DND-41 (cell line): ENCODE results near the gene DLK1.

Experiments
- ATAC-seq: fragments of 200-7000 bp; cut with Tn5 transposase; 3 replicates; pipeline ENCODE4 v1.9.1; 2021; ENCODE audit warnings: low read depth; ENCODE audit not compliant: insufficient read depth
- DNase-seq: peaks from one replicate; pipeline ENCODE4 v3.0.0-alpha.2; 2020
- H2AFZ ChIP-seq: 2 replicates; pipeline ENCODE4 v1.6.0; 2012; ENCODE audit warnings: low read depth, low read length
- H3K27ac ChIP-seq: 2 replicates; pipeline ENCODE4 v1.5.1; 2012; ENCODE audit warnings: low read length, inconsistent platforms
- H3K27me3 ChIP-seq: fragments of 200-600 bp; sonication (generic); 2 replicates; pipeline ENCODE4 v1.6.0; 2012; ENCODE audit warnings: low read length, mild to moderate bottlenecking, inconsistent platforms; ENCODE audit not compliant: insufficient read depth, poor library complexity
- H3K36me3 ChIP-seq: 2 replicates; pipeline ENCODE4 v1.5.1; 2012; ENCODE audit warnings: low read length, inconsistent platforms; ENCODE audit not compliant: insufficient read depth
- H3K4me1 ChIP-seq: 2 replicates; pipeline ENCODE4 v1.5.1; 2012; ENCODE audit warnings: mild to moderate bottlenecking, low read length; ENCODE audit not compliant: insufficient read depth
- H3K4me2 ChIP-seq: 2 replicates; pipeline ENCODE4 v1.6.0; 2012; ENCODE audit warnings: mild to moderate bottlenecking, moderate library complexity, low read length, inconsistent platforms; ENCODE audit not compliant: insufficient read depth
- H3K4me3 ChIP-seq, 2 experiments: fragments of 200-600 bp in 1 of 2; shearing (Covaris generic) in 1 of 2; 2 replicates each; pipeline ENCODE4 v1.5.1; 2012 to 2016; ENCODE audit warnings: inconsistent platforms in 2 of 2, low read length in 2 of 2, mild to moderate bottlenecking in 2 of 2, low read depth in 1 of 2, moderate library complexity in 1 of 2
- H3K79me2 ChIP-seq: 2 replicates; pipeline ENCODE4 v1.6.0; 2012; ENCODE audit warnings: low read length, inconsistent platforms; ENCODE audit not compliant: insufficient read depth
- H3K9ac ChIP-seq: 2 replicates; pipeline ENCODE4 v1.6.0; 2012; ENCODE audit warnings: low read depth, mild to moderate bottlenecking, inconsistent platforms, low read length, moderate library complexity
- H3K9me3 ChIP-seq: 2 replicates; pipeline ENCODE4 v1.5.1; 2012; ENCODE audit warnings: low read length, moderate library complexity, mild to moderate bottlenecking, inconsistent platforms; ENCODE audit not compliant: insufficient read depth, severe bottlenecking
- H4K20me1 ChIP-seq: 2 replicates; pipeline ENCODE4 v1.6.0; 2012; ENCODE audit warnings: low read length; ENCODE audit not compliant: insufficient read depth
- CTCF ChIP-seq: IDR thresholded peaks from 2 replicates; pipeline ENCODE4 v1.5.1; 2012; ENCODE audit warnings: borderline replicate concordance, low read length, moderate library complexity, mild to moderate bottlenecking; ENCODE audit not compliant: poor library complexity, severe bottlenecking; ENCODE audit errors: extremely low read depth
- EZH2 ChIP-seq: IDR thresholded peaks from 3 replicates; pipeline ENCODE4 v1.6.1; 2012; ENCODE audit warnings: borderline replicate concordance, low read depth, mild to moderate bottlenecking, moderate library complexity, low read length, inconsistent platforms; ENCODE audit not compliant: severe bottlenecking

DLK1 gene

GRCh38 chr14:100738704-100739131 is 12.0 kb downstream of the DLK1 start:
- Histone ChIP-seq H3K4me1 (no peaks in the 10 kb centered on the region), H3K36me3 (no peaks in the 10 kb centered on the region), H3K27ac (no peak overlapping the region), H4K20me1 (no peaks in the 10 kb centered on the region), H3K9me3 (no peaks in the 10 kb centered on the region), H2AFZ (no peak overlapping the region), H3K79me2 (no peaks in the 10 kb centered on the region), H3K27me3 (peaks cover 6% of the 10 kb centered on the region), H3K9ac (no peak overlapping the region), H3K4me3 (no peak overlapping the region), H3K4me2 (no peak overlapping the region)
- TF ChIP-seq EZH2, result no peak
- TF ChIP-seq CTCF, result no peak
- ATAC-seq (no peak), DNase-seq (no peak)

- Histone ChIP-seq H3K79me2 (no peaks in the 10 kb centered on the region), H3K9me3 (no peaks in the 10 kb centered on the region), H3K27me3 (peaks cover 6% of the 10 kb centered on the region), H2AFZ (no peak overlapping the region), H3K27ac (no peak overlapping the region), H4K20me1 (no peaks in the 10 kb centered on the region), H3K4me3 (no peak overlapping the region), H3K9ac (no peak overlapping the region), H3K36me3 (no peaks in the 10 kb centered on the region), H3K4me2 (no peak overlapping the region), H3K4me1 (no peaks in the 10 kb centered on the region)
- no peak for TF ChIP-seq CTCF
- TF ChIP-seq EZH2, result no peak
- no peak for DNase-seq
- no peak for ATAC-seq
These were observed 12.6 kb downstream of the DLK1 start for GRCh38 chr14:100739306-100739705.

- Histone ChIP-seq H3K36me3 (no peaks in the 10 kb centered on the region), H3K4me3 (no peak overlapping the region), H4K20me1 (no peaks in the 10 kb centered on the region), H3K27me3 (peaks cover 6% of the 10 kb centered on the region), H2AFZ (no peak overlapping the region), H3K9ac (no peak overlapping the region), H3K4me2 (no peak overlapping the region), H3K27ac (no peak overlapping the region), H3K4me1 (no peaks in the 10 kb centered on the region), H3K9me3 (no peaks in the 10 kb centered on the region), H3K79me2 (no peaks in the 10 kb centered on the region)
- DNase-seq (no peak), ATAC-seq (no peak)
- TF ChIP-seq EZH2 (no peak), CTCF (no peak)
These were observed 13.6 kb downstream of the DLK1 start for GRCh38 chr14:100740196-100740825.

- H3K9ac ChIP-seq, result no peak overlapping the region
- H3K4me2 ChIP-seq, result no peak overlapping the region
- H3K36me3 ChIP-seq, result no peaks in the 10 kb centered on the region
- no peak overlapping the region for H2AFZ ChIP-seq
- no peaks in the 10 kb centered on the region for H3K9me3 ChIP-seq
- ATAC-seq (no peak), DNase-seq (no peak)
- H3K27me3 ChIP-seq, result peaks cover 6% of the 10 kb centered on the region
- H3K79me2 ChIP-seq, result no peaks in the 10 kb centered on the region
- no peak overlapping the region for H3K4me3 ChIP-seq
- H4K20me1 ChIP-seq, result no peaks in the 10 kb centered on the region
- no peak overlapping the region for H3K27ac ChIP-seq
- no peaks in the 10 kb centered on the region for H3K4me1 ChIP-seq
- TF ChIP-seq EZH2 (no peak), CTCF (no peak)
These were observed 14.2 kb downstream of the DLK1 start for GRCh38 chr14:100740929-100741328.
